Superior temporal gyrus (tissue), 1 donor: ENCODE measurements around the gene ACSM3.
"Not testable (repeated sequence)": the region's sequence is repeated elsewhere in the genome, so short reads cannot be mapped to it uniquely, and the experiment has no call there.

ENCODE experiments used
- DNase-seq: peaks from one replicate; pipeline ENCODE4 v3.0.0-alpha.2; 2016; ENCODE audit errors: extremely low spot score

The ACSM3 gene

DNA sequence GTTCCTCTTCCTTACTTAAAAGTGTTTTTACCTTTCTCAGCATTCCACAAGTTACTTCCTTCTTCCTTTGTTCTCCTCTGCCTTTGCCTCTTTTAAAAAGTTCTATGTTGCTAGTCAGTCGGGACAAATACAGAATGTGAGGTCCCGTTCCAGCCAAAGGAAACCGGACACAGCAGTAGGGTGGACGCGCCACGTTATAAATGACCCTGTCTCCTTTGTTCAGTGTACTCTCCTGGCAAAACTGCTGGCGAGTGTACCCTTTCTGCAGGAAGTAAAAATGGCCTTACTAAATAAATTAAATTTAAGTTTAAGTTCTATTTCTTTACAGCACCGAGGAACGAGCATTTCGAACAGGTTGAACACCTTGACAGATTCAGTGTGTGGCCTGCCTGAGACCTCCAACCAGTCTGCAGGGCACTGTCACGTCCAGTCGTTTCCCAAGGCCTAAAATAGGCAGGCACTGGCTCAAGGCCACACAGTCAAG is 41.9 kb downstream of the ACSM3 start:
- not testable (repeated sequence) for DNase-seq

DNA sequence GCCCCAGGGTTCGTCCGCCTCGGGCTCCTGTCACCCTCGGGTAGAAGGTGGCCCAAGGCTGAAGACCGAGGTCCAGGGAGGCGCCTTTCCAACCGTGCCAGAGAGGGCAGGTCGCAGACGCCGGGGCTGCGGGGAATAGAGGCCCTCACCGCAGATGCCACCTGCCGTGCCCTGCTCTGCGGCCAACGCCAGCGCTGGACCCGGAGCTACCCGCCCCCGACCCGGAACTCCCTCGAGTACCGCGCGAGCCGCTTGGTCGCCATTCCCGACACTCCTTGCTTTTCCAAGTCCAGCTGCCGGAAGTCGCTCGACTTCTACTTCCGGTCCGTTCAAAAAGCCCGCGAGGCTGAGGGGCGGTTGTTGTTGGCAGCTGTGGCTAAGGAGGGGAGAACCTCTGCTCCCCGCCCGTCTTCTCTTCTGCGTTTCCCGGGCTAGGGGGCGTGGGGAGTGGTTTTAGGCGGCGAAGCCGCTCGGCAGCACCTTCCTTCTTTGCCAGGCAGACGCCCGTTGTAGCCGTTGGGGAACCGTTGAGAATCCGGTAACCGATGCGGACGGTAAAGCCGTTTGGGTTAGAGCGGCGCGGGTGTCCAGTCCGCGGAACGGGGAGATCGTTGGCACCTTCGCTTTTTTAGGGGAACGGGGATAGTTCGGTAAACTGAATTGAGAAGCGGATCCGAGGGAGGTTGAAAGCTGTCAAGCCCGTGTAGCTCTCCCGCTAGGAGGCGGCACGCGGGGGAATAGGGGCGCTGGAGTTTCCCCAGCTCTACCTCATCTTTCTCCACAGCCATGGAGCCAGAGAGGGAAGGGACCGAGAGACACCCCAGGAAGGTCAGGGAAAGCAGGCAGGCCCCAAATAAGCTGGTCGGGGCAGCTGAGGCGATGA is 42.6 kb downstream of the ACSM3 start, which contains the start of the genes ERI2 and REXO5:
TSS of gene ERI2 (minus strand) at position 305 of the 883 bp plus-strand sequence. CDS start at position 263, 42 bp downstream.
TSS of gene REXO5 (plus strand) at position 360 of the 883 bp plus-strand sequence. CDS start at position 787, 427 bp downstream.
- peak; percentile 94 for DNase-seq

- DNase-seq, result no peak
Observed at GRCh38 chr16:20807862-20808261, 44.0 kb downstream of the ACSM3 start.

- no peak for DNase-seq
Observed at GRCh38 chr16:20811889-20812439, 48.1 kb downstream of the ACSM3 start.

- DNase-seq, result no peak
Observed at GRCh38 chr16:20812510-20812909, 48.7 kb downstream of the ACSM3 start.

GRCh38 chr16:20814784-20815183 is 51.0 kb downstream of the ACSM3 start:
- DNase-seq, result peak; percentile 25

DNA sequence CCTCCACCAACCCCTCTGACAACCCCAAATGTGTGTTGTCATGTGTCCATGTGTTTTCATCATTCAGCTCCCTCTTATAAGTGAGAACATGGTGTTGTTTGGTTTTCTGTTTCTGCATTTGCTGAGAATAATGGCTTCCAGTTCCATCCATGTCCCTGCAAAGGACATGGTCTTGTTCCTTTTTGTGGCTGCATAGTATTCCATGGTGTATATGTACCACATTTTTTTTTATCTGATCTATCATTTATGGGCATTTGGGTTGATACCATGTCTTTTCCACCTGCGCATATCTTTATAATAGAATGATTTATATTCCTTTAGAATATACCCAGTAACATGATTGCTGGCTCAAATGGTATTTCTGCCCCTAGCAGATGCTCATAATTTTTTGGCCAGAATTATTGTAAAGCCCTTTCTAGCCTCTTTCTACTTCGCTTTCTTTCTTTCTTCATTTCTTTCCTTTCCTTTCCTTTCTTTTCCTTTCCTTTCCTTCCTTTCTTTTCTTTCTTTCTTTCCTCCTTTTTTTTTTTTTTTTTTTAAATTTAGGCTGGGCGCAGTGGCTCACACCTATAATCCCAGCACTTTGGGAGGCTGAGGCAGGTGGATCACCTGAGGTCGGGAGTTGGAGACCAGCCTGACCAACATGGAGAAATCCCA is 55.2 kb downstream of the ACSM3 start:
- no peak for DNase-seq

DNA sequence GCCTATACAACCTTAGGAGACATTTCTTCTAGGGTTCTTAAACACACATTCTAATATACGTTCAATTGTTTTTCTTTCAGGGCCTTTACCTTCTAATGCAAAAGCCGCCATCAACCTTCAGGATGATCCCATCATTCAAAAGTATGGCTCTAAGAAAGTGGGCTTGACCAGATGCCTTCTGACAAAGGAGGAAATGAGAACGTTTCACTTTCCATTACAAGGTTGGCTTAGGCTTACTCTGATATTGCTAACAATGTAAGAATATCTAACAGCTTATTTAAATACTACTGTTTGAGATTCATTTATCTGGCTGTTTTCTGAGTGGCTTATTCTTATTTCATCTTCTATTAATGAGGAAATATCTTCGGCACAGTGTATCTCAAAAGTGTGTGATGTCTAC is 57.9 kb downstream of the ACSM3 start:
- no peak for DNase-seq

GRCh38 chr16:20822521-20823325 is 58.9 kb downstream of the ACSM3 start:
- DNase-seq, result no peak

- DNase-seq, result no peak
Observed at GRCh38 chr16:20826039-20826566, 62.3 kb downstream of the ACSM3 start.

DNA sequence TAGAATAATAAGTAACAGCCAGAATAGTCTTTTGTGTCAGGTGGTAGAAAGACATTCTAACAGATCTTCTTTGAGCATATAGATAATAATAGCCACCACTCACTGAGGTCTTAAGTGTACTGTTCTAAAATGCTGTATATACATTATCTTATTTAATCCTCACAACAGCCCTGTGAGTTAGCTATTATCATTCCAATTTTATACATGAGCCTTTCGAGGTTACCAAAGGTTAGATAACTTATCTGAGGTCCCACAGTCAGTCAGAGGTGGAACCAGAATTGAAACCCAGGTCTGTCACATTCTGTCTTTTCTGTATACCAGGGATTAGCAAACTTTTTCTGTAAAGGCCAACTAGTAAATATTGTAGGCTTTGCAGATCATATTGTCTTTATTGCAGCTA is 65.7 kb downstream of the ACSM3 start:
- DNase-seq, result no peak

GRCh38 chr16:20830372-20830771 is 66.6 kb downstream of the ACSM3 start:
- no peak for DNase-seq

DNA sequence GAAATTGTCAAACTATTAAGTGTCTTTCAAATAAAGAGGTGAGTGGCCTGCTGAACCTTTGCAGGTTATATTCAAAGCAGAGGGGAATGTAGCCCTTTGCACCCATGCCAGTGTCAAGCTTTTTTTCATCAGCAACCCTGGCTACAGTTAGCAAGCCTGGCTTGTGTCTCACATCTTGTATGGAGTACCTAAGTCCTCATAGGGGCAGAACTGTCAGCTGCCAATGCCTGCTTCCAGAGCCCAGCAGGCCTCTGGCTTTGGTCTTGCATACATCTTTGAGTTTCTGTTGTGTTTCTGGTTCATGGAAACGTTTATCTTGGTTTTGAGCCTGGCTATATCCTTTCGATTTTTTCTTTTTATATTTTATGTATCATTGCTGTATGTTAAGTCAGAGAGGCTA is 69.3 kb downstream of the ACSM3 start:
- no peak for DNase-seq

DNA sequence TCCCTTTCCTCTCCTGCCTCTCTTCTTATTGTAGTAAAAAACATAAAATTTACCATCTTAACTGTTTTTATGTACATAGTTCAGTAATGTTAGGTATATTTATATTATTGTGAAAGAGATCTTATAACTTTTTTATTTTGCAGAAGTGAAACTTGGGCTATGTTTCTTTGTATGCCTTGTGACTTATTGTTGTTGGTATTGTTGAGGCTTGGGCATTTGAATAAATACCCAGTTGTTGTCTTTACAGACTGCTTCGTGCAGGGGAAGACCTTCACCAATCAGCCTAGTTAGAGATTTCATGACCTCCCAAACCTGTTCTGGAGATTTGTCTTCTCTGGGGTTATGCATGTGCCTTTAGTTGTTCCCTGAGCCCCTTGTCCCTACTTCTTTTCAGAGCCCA is 74.4 kb downstream of the ACSM3 start:
- DNase-seq, result no peak

- no peak for DNase-seq
Observed at GRCh38 chr16:20839504-20839903, 75.7 kb downstream of the ACSM3 start.

DNA sequence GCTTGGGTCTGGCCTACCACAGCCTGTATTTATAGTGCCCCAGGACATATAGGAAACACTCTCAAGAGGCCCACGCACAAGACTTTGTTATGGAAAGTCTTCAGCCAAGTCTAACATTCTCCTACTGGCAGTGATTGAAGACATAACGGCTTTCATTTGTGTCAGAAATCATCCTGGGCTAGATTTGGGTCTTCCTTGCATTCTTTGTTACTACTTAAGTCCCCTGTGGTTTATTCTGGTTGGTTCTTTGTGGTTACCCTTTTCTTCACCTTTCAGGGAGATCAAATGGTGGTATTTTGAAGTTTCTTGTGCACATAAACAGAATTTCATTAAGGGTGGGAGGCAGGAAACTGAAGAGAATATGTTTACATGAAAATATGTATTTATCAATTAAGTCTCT is 80.2 kb downstream of the ACSM3 start:
- DNase-seq, result no peak

- DNase-seq, result no peak
Observed at GRCh38 chr16:20844588-20844987, 80.8 kb downstream of the ACSM3 start.

- DNase-seq, result no peak
Observed at GRCh38 chr16:20846030-20846429, 82.2 kb downstream of the ACSM3 start.

- DNase-seq, result no peak
Observed at GRCh38 chr16:20846551-20846950, 82.7 kb downstream of the ACSM3 start.
